H1 (cell line): ENCODE data around the gene SSRP1. TPM values are rescaled to one million over a fixed set of nuclear protein-coding genes. Genes with fewer than 3 reads are reported as not detected.

ENCODE experiments used
- BACH1 ChIP-seq: IDR thresholded peaks from 2 replicates; pipeline ENCODE4 v1.6.1; 2012; ENCODE audit warnings: low read length, improper control_type of control experiment
- SAP30 ChIP-seq: fragments of 300-600 bp; sonication (generic); IDR thresholded peaks from 2 replicates; pipeline ENCODE4 v1.7.1; 2012; ENCODE audit warnings: low read length, moderate library complexity, mild to moderate bottlenecking, inconsistent platforms; ENCODE audit not compliant: insufficient read depth, insufficient replicate concordance
- SIN3A ChIP-seq, 2 experiments: IDR thresholded peaks in 1 of 2; conservative IDR thresholded peaks in 1 of 2; 2 replicates each; pipeline ENCODE4 v1.6.1; 2011 to 2012; ENCODE audit warnings: low read length in 2 of 2, improper control_type of control experiment in 1 of 2, low read depth in 1 of 2, mild to moderate bottlenecking in 1 of 2
- SIRT6 ChIP-seq: IDR thresholded peaks from one replicate; pipeline ENCODE4 v1.7.1; 2012; ENCODE audit warnings: low read length, inconsistent platforms
- polyA plus RNA-seq, 7 experiments: library from polyadenylated mRNA; depleted of rRNA in 3 of 7; stranded (reverse) in 5 of 7; unstranded in 2 of 7; fragments of >200 nt in 5 of 7; fragments of 200-250 nt in 2 of 7; gene quantifications; 1 replicate in 5 of 7; 2 replicates in 1 of 7; 4 replicates in 1 of 7; pipeline versions ENCODE4 v1.2.1 to v1.2.3, GENCODE V29; 2011 to 2013; ENCODE audit warnings: missing spikeins in 2 of 7, mixed read lengths in 2 of 7
- total RNA-seq: library from RNA; stranded (reverse); fragmentation: NEBNext Ultra II Directional; extraction: Animal tissue kit (Norgen Biotek cat#: 25700); gene quantifications from 2 replicates; pipeline ENCODE4 v1.2.1, GENCODE V29; 2021

SSRP1 gene
- total and polyA plus RNA-seq, 2 of the 8 experiments (the other 6 are each of a cell fraction or from before 2014, with no cell fraction given) = 259 to 281 TPM

DNA sequence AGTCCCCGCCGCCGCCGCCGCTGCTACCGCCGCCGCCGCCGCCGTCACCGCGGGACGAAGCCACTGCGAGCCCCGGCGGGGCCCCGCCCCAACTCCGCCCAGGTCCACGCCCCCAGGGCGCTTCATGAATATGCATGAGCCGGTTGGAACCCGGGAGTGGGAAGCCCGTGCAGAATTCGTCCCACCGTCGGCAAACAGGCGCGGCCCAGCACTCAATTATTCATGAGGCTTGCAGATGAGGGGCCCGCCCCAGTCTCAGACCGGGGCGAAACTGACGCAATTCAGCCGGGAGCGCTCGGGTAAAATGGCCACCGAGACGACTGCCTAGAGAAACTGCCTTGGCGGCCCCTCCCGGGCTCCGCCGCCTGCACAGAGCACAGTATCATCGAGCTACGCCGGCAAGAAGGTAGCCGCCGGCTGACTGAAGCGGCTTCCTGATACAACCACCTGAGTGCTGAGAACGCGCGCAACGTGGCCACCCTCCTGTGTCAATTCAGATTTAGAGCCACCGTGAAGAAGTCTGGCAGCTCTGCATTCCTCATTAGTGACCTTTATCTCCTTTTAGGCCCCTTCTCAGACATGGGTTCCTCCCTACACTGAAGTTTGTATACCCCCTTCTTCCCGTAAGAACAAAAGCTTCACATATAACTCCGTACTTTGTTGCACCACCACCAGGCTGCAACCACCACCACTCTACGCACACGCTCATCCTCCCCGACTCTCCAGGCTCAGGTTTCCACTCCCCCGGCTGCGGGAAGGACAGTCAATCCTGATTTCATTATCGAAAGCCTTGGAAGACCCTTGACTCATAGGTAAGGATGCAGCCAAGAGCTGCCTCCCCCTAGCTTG is 10.6 kb downstream of the SSRP1 start, which contains the start of gene TNKS1BP1 (continued):
- TF ChIP-seq SAP30 (peak; percentile 32), SIN3A (conservative IDR thresholded peaks at IDR 0.05 in 1 of 2, IDR thresholded peaks at IDR 0.05 in 1 of 2; ENCODE audit: low read depth in 1 of 2, low read length in 2 of 2) (peak in 1 of 2 experiments; percentile 62; a peak in 1 of 4 replicates), SIRT6 (no peak), BACH1 (no peak)
